Measurements from ENCODE around the gene POLR3C.

- no peak for TF ChIP-seq CTCF (conservative IDR thresholded peaks at IDR 0.05; ENCODE audit: low read length)
- TF ChIP-seq EZH2phosphoT487 (IDR thresholded peaks at IDR 0.05; ENCODE audit: borderline replicate concordance, low read depth, low read length), result no peak
Measured at GRCh38 chr1:145799806-145800205, 24.2 kb upstream of the POLR3C start.
